Spleen (tissue), 11 donors: ENCODE data around the gene FILIP1. TPM values are rescaled to one million over a fixed set of nuclear protein-coding genes. Genes with fewer than 3 reads are reported as not detected.

Experiments
- DNase-seq: peaks from one replicate; pipeline ENCODE4 v3.0.0-alpha.2; 2020
- H3K27ac ChIP-seq, 8 donors: fragments of 200-600 bp; sonication (generic) in 7 of 8; 1 replicate in 4 of 8; 2 replicates in 4 of 8; pipeline versions ENCODE4 v1.5.0 to v1.8.0; 2016 to 2021; ENCODE audit warnings: inconsistent platforms in 4 of 8, mild to moderate bottlenecking in 4 of 8, moderate library complexity in 1 of 8
- H3K27me3 ChIP-seq, 7 donors: fragments of 200-600 bp; sonication (generic) in 6 of 7; replicated peaks in 1 of 7; 1 replicate in 4 of 7; 2 replicates in 3 of 7; pipeline versions ENCODE4 v1.5.0 to v1.8.0; 2016 to 2021; ENCODE audit warnings: inconsistent platforms in 3 of 7, mild to moderate bottlenecking in 1 of 7
- H3K36me3 ChIP-seq, 6 donors: fragments of 200-600 bp; sonication (generic) in 5 of 6; 1 replicate in 4 of 6; 2 replicates in 2 of 6; pipeline versions ENCODE4 v1.5.0 to v1.8.0; 2016 to 2021; ENCODE audit warnings: inconsistent platforms in 2 of 6
- H3K4me1 ChIP-seq, 6 donors: fragments of 200-600 bp; sonication (generic) in 5 of 6; 1 replicate in 3 of 6; 2 replicates in 3 of 6; pipeline versions ENCODE4 v1.5.0 to v1.8.0; 2016 to 2021; ENCODE audit warnings: inconsistent platforms in 3 of 6
- H3K4me3 ChIP-seq, 8 donors: fragments of 200-600 bp; sonication (generic) in 7 of 8; 1 replicate in 4 of 8; 2 replicates in 4 of 8; pipeline versions ENCODE4 v1.5.0 to v1.8.0; 2016 to 2021; ENCODE audit warnings: inconsistent platforms in 4 of 8, mild to moderate bottlenecking in 4 of 8, moderate library complexity in 2 of 8
- H3K9me3 ChIP-seq, 8 donors: fragments of 200-600 bp; sonication (generic) in 7 of 8; 1 replicate in 4 of 8; 2 replicates in 4 of 8; pipeline versions ENCODE4 v1.5.0 to v1.8.0; 2016 to 2021; ENCODE audit warnings: inconsistent platforms in 4 of 8
- POLR2A ChIP-seq, 3 donors: fragments of 450-650 bp; IDR thresholded peaks; one replicate each; pipeline ENCODE4 v1.5.1; 2017; ENCODE audit warnings: antibody characterized with exemption in 3 of 3, mild to moderate bottlenecking in 1 of 3
- POLR2AphosphoS5 ChIP-seq, 3 donors: sonication (generic); formaldehyde crosslinking; IDR thresholded peaks; one replicate each; pipeline ENCODE4 v1.5.1; 2017; ENCODE audit warnings: antibody characterized with exemption in 3 of 3
- WGBS, 5 donors: extraction: QIAGEN DNeasy Blood & Tissue Kit in 3 of 5; methylation state at CpG; one replicate each; pipeline versions ENCODE4 v1.1.5 to v1.1.7; 2013 to 2018; 5-methylcytosine and 5-hydroxymethylcytosine counted together
- intact Hi-C: fragments of 100-400 bp; cut with DNase I; formaldehyde crosslinking; loops from one replicate; pipeline ENCODE4 v1.15.0; 2023; ENCODE audit warnings: low total_unique reads
- polyA plus RNA-seq, 3 donors: library from polyadenylated mRNA; stranded (reverse); fragments of 200-250 nt; gene quantifications; one replicate each; pipeline ENCODE4 v1.2.1, GENCODE V29; 2013
- total RNA-seq, 7 donors: library from RNA; depleted of rRNA in 3 of 7; stranded (reverse); fragments of >200 nt in 3 of 7; fragmentation: NEBNext Ultra II Directional in 4 of 7; extraction: Animal tissue kit (Norgen Biotek cat#: 25700) in 4 of 7; gene quantifications; one replicate each; pipeline versions ENCODE4 v1.1.0 to v1.2.1, GENCODE V29; 2016 to 2021
- TF ChIP-seq, protein P1 (sequence below), 11 experiments: fragments of 200-600 bp in 7 of 11; fragments of 450-650 bp in 4 of 11; sonication (generic) in 4 of 11; IDR thresholded peaks in 8 of 11; conservative IDR thresholded peaks in 3 of 11; 1 replicate in 7 of 11; 2 replicates in 4 of 11; pipeline versions ENCODE4 v1.4.0 to v1.8.0; 2016 to 2021; ENCODE audit warnings: antibody characterized with exemption in 11 of 11, inconsistent platforms in 4 of 11, mild to moderate bottlenecking in 1 of 11
- donor health status: healthy with polysubstance abuse.
- donor health status: DM: no; HTN: no; CAD: no; lungs with moderate emphysema.
- donor health status: DM: no; HTN: no; CAD: no.
- donor health status: Bipolar disorder and iron deficiency.
- donor health status: healthy.
- donor health status: DM: no; HTN: no; CAD: no.
- donor health status: DM: yes; HTN: yes; CAD: no.

FILIP1 gene
- total and polyA plus RNA-seq, 10 donors = 0.11 to 0.59 (median 0.38) TPM

DNA sequence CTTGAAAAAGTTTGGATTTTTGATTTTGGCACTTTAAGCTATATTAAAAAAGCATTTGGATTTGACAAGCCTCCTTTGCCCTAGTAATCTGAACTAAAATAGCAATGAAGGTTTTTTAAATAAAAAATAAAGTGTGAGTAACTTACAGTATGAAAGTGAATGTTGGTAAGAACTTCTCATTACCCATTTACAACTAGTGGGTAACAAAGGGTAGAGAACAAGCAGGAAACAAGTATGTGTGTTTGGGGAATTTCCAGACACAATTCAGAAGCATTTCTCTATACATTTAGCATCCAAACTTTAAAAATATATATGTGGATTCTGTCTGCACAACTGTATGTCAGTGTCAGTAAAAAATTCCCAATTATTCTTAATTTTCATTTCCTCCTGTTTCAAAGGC is 211.9 kb downstream of the FILIP1 start:
- H3K27me3 ChIP-seq = no peaks in the 10 kb centered on the region
- no peak for DNase-seq
- H3K36me3 ChIP-seq = no peaks in the 10 kb centered on the region
- H3K4me3 ChIP-seq = peak overlapping the region in 2 of 8 donors; percentile 78 to 91
- H3K27ac ChIP-seq = no peak overlapping the region
- peaks cover 32 to 87% (median 74%) of the 10 kb centered on the region in 6 donors for H3K4me1 ChIP-seq
- TF ChIP-seq, protein P1, sequence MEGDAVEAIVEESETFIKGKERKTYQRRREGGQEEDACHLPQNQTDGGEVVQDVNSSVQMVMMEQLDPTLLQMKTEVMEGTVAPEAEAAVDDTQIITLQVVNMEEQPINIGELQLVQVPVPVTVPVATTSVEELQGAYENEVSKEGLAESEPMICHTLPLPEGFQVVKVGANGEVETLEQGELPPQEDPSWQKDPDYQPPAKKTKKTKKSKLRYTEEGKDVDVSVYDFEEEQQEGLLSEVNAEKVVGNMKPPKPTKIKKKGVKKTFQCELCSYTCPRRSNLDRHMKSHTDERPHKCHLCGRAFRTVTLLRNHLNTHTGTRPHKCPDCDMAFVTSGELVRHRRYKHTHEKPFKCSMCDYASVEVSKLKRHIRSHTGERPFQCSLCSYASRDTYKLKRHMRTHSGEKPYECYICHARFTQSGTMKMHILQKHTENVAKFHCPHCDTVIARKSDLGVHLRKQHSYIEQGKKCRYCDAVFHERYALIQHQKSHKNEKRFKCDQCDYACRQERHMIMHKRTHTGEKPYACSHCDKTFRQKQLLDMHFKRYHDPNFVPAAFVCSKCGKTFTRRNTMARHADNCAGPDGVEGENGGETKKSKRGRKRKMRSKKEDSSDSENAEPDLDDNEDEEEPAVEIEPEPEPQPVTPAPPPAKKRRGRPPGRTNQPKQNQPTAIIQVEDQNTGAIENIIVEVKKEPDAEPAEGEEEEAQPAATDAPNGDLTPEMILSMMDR (IDR thresholded peaks at IDR 0.05 in 8 of 11, conservative IDR thresholded peaks at IDR 0.05 in 3 of 11) = no peak
- TF ChIP-seq POLR2A (IDR thresholded peaks at IDR 0.05) (no peak), POLR2AphosphoS5 (IDR thresholded peaks at IDR 0.05) (no peak)
- intact Hi-C loops = no loop called here
- H3K9me3 ChIP-seq = no peaks in the 10 kb centered on the region

DNA sequence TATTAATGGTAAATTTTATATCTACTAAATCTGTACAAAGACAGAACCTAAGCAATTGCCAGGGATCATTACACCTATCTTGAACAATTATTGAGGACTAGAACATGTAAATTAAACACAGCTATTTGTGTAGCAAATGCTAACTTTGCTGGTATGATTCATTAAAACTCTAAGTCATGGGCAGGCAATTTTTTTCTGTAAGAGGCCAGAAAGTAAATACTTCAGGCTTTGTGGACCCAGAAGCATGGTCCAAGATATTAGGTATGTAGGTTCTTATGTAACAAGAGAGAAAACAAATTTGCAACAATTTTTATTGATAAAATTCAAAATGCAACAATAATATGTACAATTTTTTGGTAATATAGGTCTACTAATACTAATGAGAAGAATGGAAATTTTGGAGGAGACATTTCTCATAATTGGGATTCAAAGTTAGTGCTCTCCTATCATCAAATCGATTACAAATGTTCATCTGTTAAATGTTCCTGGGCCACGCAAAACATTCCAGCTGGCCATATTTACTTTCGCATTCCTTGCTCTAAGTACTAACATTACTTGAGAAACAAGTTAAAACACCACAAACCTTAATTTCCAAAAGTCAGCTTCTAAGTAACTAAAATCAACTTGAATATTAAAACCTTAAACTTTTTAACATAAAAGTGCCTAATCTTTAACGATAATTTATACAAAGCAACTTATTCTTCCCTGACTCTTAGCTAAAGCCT is 213.3 kb downstream of the FILIP1 start:
- Histone ChIP-seq H3K27ac (no peak overlapping the region), H3K27me3 (no peaks in the 10 kb centered on the region), H3K36me3 (no peaks in the 10 kb centered on the region), H3K4me1 (peaks cover 29 to 88% (median 63%) of the 10 kb centered on the region in 6 donors), H3K4me3 (no peak overlapping the region), H3K9me3 (no peaks in the 10 kb centered on the region)
- intact Hi-C loops = no loop called here
- DNase-seq = no peak
- TF ChIP-seq POLR2A (IDR thresholded peaks at IDR 0.05) = no peak
- TF ChIP-seq, protein P1 (IDR thresholded peaks at IDR 0.05 in 8 of 11, conservative IDR thresholded peaks at IDR 0.05 in 3 of 11) = no peak
- TF ChIP-seq POLR2AphosphoS5 (IDR thresholded peaks at IDR 0.05) = no peak
- WGBS, 5 donors = 89 to 93% (median 91%) methylated on average over 4 of the region's 4 CpGs

DNA sequence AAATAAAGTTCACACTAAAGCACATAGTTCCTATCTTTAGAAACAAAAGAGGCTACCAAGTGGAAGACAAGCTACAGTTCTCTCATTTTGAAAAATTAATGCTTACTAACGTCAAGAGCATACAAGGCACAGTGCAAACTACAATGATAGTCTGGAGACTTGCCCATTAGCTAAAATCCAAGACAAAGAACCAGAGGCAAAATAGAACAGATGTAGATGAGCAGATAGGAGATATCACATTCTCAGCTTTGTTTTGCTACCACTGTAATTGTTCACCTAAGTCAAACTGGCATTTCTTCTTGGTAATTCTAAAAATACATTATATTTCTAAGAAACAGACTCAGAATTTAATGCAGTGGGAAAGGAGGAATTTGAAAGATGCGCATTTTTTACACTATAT is 214.2 kb downstream of the FILIP1 start:
- intact Hi-C loops = no loop called here
- H3K27me3 ChIP-seq = no peaks in the 10 kb centered on the region
- no peak overlapping the region for H3K27ac ChIP-seq
- no peak for DNase-seq
- peaks cover 30 to 95% (median 67%) of the 10 kb centered on the region in 6 donors for H3K4me1 ChIP-seq
- no peaks in the 10 kb centered on the region for H3K9me3 ChIP-seq
- H3K4me3 ChIP-seq = no peak overlapping the region
- WGBS, 5 donors = 78 to 92% (median 83%) methylated on average over 2 of the region's 2 CpGs
- TF ChIP-seq, protein P1 (IDR thresholded peaks at IDR 0.05 in 8 of 11, conservative IDR thresholded peaks at IDR 0.05 in 3 of 11) = no peak
- no peaks in the 10 kb centered on the region for H3K36me3 ChIP-seq

DNA sequence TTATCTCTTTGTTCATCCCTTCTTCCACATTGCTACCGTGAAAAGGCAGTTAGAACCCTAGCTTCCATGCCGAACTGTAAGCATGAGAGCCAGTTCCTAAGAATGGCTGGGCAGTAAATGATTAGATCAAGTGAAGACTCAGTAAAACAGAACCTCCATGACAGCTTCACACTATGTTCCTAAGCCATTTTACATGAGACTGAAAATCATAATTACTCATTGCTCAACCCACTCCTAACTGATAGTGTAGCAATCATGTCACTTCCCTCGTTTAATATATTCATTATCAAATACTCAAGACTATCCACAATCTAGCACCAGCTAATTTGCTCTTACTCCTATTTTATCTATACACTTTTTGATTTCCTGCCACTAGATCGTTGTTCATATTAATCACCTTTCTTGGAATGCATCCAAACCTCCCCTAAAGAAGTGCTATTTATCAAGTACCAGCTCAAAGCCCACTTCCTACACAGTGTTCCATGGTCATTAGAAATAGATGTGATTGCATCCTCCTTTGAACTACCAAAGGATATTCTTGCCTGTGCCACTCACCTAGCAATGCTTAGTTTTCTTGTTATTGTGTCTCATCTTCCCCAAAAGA is 215.0 kb downstream of the FILIP1 start:
- Histone ChIP-seq H3K9me3 (no peaks in the 10 kb centered on the region), H3K4me3 (no peak overlapping the region), H3K27me3 (no peaks in the 10 kb centered on the region), H3K4me1 (peaks cover 30 to 99% (median 73%) of the 10 kb centered on the region in 6 donors), H3K27ac (no peak overlapping the region), H3K36me3 (no peaks in the 10 kb centered on the region)
- intact Hi-C loops = no loop called here
- WGBS, 5 donors = 51 to 67% (median 54%) methylated on average over 4 of the region's 4 CpGs
- TF ChIP-seq, protein P1 (IDR thresholded peaks at IDR 0.05 in 8 of 11, conservative IDR thresholded peaks at IDR 0.05 in 3 of 11) = no peak
- TF ChIP-seq POLR2AphosphoS5 (IDR thresholded peaks at IDR 0.05) = no peak
- TF ChIP-seq POLR2A (IDR thresholded peaks at IDR 0.05) = no peak
- no peak for DNase-seq
